ENCODE data around the gene EHMT1.

DNA sequence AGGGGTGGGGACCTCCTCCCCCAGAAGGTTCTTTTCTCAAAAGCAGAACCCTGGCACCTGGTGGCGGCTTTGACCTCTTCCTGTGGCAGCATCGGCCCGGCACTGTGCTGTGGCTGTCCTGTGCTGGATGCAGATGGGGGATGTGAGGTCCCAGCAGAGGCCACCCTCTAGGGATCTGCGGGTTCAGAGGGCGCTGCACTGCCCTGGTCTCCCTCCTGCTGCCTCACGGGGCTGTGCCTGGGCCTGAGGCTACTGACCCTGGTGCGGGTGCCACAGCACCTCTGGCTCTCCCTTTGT lies 182.2 kb downstream of the EHMT1 start:
- no peak for TF ChIP-seq EZH2 (IDR thresholded peaks at IDR 0.05)
- TF ChIP-seq POLR2AphosphoS5 (IDR thresholded peaks at IDR 0.05; ENCODE audit: borderline replicate concordance, low read depth, low read length), result no peak
